ENCODE results near the gene VASH2.
"Not testable (repeated sequence)": the region's sequence is repeated elsewhere in the genome, so short reads cannot be mapped to it uniquely, and the experiment has no call there.

VASH2 gene

GRCh38 chr1:212981571-212982328 lies 31.4 kb downstream of the VASH2 start:
- DNase-seq (ENCODE audit: low read depth) = no peak

GRCh38 chr1:212982430-212983152 lies 32.2 kb downstream of the VASH2 start:
- DNase-seq (ENCODE audit: low read depth) = no peak

- no peak for DNase-seq (ENCODE audit: low read depth)
These were observed 33.1 kb downstream of the VASH2 start for GRCh38 chr1:212983482-212983881.

GRCh38 chr1:212984522-212985291 lies 34.4 kb downstream of the VASH2 start:
- DNase-seq (ENCODE audit: low read depth) = no peak

GRCh38 chr1:212986551-212986950 lies 36.2 kb downstream of the VASH2 start:
- no peak for DNase-seq (ENCODE audit: low read depth)

GRCh38 chr1:212987702-212988322 lies 37.5 kb downstream of the VASH2 start:
- DNase-seq (ENCODE audit: low read depth) = no peak

GRCh38 chr1:212990276-212990675 lies 39.9 kb downstream of the VASH2 start:
- DNase-seq (ENCODE audit: low read depth) = no peak

GRCh38 chr1:212993960-212994359 lies 43.6 kb downstream of the VASH2 start:
- not testable (repeated sequence) for DNase-seq (ENCODE audit: low read depth)

- DNase-seq (ENCODE audit: low read depth) = no peak
These were observed 44.6 kb downstream of the VASH2 start for GRCh38 chr1:212994926-212995325.

- no peak for DNase-seq (ENCODE audit: low read depth)
These were observed 52.9 kb downstream of the VASH2 start for GRCh38 chr1:213003256-213003655.

GRCh38 chr1:213008564-213008963 lies 58.2 kb downstream of the VASH2 start:
- no peak for DNase-seq (ENCODE audit: low read depth)

GRCh38 chr1:213014642-213015041 lies 64.3 kb downstream of the VASH2 start:
- no peak for DNase-seq (ENCODE audit: low read depth)

GRCh38 chr1:213015099-213016050 lies 65.0 kb downstream of the VASH2 start, which contains the start of gene ANGEL2:
Gene ANGEL2 (minus strand): TSS chr1:213015867. CDS start chr1:213015671, 196 bp downstream.
- peak; percentile 89 for DNase-seq (ENCODE audit: low read depth)

- DNase-seq (ENCODE audit: low read depth) = no peak
These were observed 67.3 kb downstream of the VASH2 start for GRCh38 chr1:213017447-213018273.

GRCh38 chr1:213019450-213019849 lies 69.1 kb downstream of the VASH2 start:
- no peak for DNase-seq (ENCODE audit: low read depth)

- no peak for DNase-seq (ENCODE audit: low read depth)
These were observed 69.7 kb downstream of the VASH2 start for GRCh38 chr1:213020016-213020415.

GRCh38 chr1:213027024-213027423 lies 76.7 kb downstream of the VASH2 start:
- DNase-seq (ENCODE audit: low read depth) = not testable (repeated sequence)

GRCh38 chr1:213032651-213033050 lies 82.3 kb downstream of the VASH2 start:
- no peak for DNase-seq (ENCODE audit: low read depth)

GRCh38 chr1:213034713-213035112 lies 84.4 kb downstream of the VASH2 start:
- DNase-seq (ENCODE audit: low read depth) = no peak

- no peak for DNase-seq (ENCODE audit: low read depth)
These were observed 85.2 kb downstream of the VASH2 start for GRCh38 chr1:213035573-213035972.

All from GM04503 (cell line).